Activated CD4-positive, alpha-beta memory T cell treated with anti-CD3 and anti-CD28 coated beads, Interleukin-2, amount 10 ng/mL, durations not matched to agents 7 days and 5 days (primary cell): ENCODE data around the gene PCSK7. TPM values are rescaled to one million over a fixed set of nuclear protein-coding genes. Genes with fewer than 3 reads are reported as not detected.

Source experiments
- CTCF ChIA-PET: fragments of 350-600 bp; sonication (Branson Sonifier 250); formaldehyde crosslinking; loops from one replicate; lab custom pipeline; 2021; ENCODE audit warnings: antibody characterized with exemption, inconsistent platforms; lab: Charles Lee
- POLR2A ChIA-PET: fragments of 350-600 bp; sonication (Branson Sonifier 250); formaldehyde crosslinking; loops from one replicate; lab custom pipeline; 2021; ENCODE audit warnings: antibody characterized with exemption; lab: Charles Lee
- DNase-seq: peaks from one replicate; pipeline ENCODE4 v3.0.0-alpha.2; 2020
- H3K27ac Mint-ChIP-seq: one replicate; pipeline ENCODE4 v1.8.0; 2021; ENCODE audit warnings: mild to moderate bottlenecking, mixed read lengths
- H3K27me3 Mint-ChIP-seq: one replicate; pipeline ENCODE4 v1.8.0; 2021; ENCODE audit warnings: mixed read lengths
- H3K36me3 Mint-ChIP-seq: one replicate; pipeline ENCODE4 v1.8.0; 2021; ENCODE audit warnings: low read depth, mixed read lengths
- H3K4me1 Mint-ChIP-seq: one replicate; pipeline ENCODE4 v1.8.0; 2021; ENCODE audit warnings: mixed read lengths
- H3K4me3 Mint-ChIP-seq: one replicate; pipeline ENCODE4 v1.8.0; 2021; ENCODE audit warnings: mild to moderate bottlenecking, mixed read lengths
- H3K9me3 Mint-ChIP-seq: one replicate; pipeline ENCODE4 v1.8.0; 2021; ENCODE audit warnings: mixed read lengths
- total RNA-seq, 2 experiments: library from RNA; stranded (reverse); gene quantifications; one replicate each; pipeline ENCODE4 v1.2.3, GENCODE V29; 2021

The PCSK7 gene
- total RNA-seq, 2 experiments from 2014 or later = 181 to 182 TPM

- Mint-ChIP-seq H3K27ac (no peak overlapping the region), H3K4me1 (peaks cover 4% of the 10 kb centered on the region), H3K36me3 (peaks cover 16% of the 10 kb centered on the region), H3K4me3 (no peak overlapping the region), H3K27me3 (no peaks in the 10 kb centered on the region), H3K9me3 (no peaks in the 10 kb centered on the region)
- ChIA-PET POLR2A (no interaction called here), CTCF (no interaction called here)
- no peak for DNase-seq
Measured at GRCh38 chr11:117258576-117258975, 26.7 kb upstream of the PCSK7 start.

- Mint-ChIP-seq H3K27me3 (no peaks in the 10 kb centered on the region), H3K27ac (no peak overlapping the region), H3K4me1 (peaks cover 8% of the 10 kb centered on the region), H3K9me3 (no peaks in the 10 kb centered on the region), H3K4me3 (no peak overlapping the region), H3K36me3 (peaks cover 15% of the 10 kb centered on the region)
- no peak for DNase-seq
- ChIA-PET POLR2A (interaction anchor here (1.1 kb wide), 1 partner anchor 72 kb away, joined by 3 read pairs; no protein-coding TSS in a partner anchor), CTCF (no interaction called here)
Measured at GRCh38 chr11:117256573-117256972, 24.7 kb upstream of the PCSK7 start.

- DNase-seq = no peak
- Mint-ChIP-seq H3K9me3 (no peaks in the 10 kb centered on the region), H3K36me3 (peaks cover 15% of the 10 kb centered on the region), H3K27ac (no peak overlapping the region), H3K4me3 (no peak overlapping the region), H3K27me3 (no peaks in the 10 kb centered on the region), H3K4me1 (peaks cover 10% of the 10 kb centered on the region)
- CTCF ChIA-PET = no interaction called here
- POLR2A ChIA-PET = no interaction called here
Measured at GRCh38 chr11:117255966-117256365, 24.1 kb upstream of the PCSK7 start.

- CTCF ChIA-PET = no interaction called here
- H3K4me1 Mint-ChIP-seq = peaks cover 10% of the 10 kb centered on the region
- H3K36me3 Mint-ChIP-seq = peaks cover 21% of the 10 kb centered on the region
- H3K4me3 Mint-ChIP-seq = no peak overlapping the region
- POLR2A ChIA-PET = no interaction called here
- DNase-seq = no peak
- H3K27ac Mint-ChIP-seq = no peak overlapping the region
- no peaks in the 10 kb centered on the region for H3K27me3 Mint-ChIP-seq
- H3K9me3 Mint-ChIP-seq = no peaks in the 10 kb centered on the region
Measured at GRCh38 chr11:117251506-117251905, 19.6 kb upstream of the PCSK7 start.

GRCh38 chr11:117249571-117249970 is 17.7 kb upstream of the PCSK7 start:
- peaks cover 6% of the 10 kb centered on the region for H3K4me1 Mint-ChIP-seq
- H3K27ac Mint-ChIP-seq = no peak overlapping the region
- H3K9me3 Mint-ChIP-seq = no peaks in the 10 kb centered on the region
- POLR2A ChIA-PET = no interaction called here
- DNase-seq = no peak
- H3K36me3 Mint-ChIP-seq = peaks cover 31% of the 10 kb centered on the region
- H3K27me3 Mint-ChIP-seq = no peaks in the 10 kb centered on the region
- CTCF ChIA-PET = no interaction called here
- no peak overlapping the region for H3K4me3 Mint-ChIP-seq

GRCh38 chr11:117248341-117248740 is 16.5 kb upstream of the PCSK7 start:
- H3K4me3 Mint-ChIP-seq = no peak overlapping the region
- peaks cover 6% of the 10 kb centered on the region for H3K4me1 Mint-ChIP-seq
- no peaks in the 10 kb centered on the region for H3K9me3 Mint-ChIP-seq
- H3K27ac Mint-ChIP-seq = no peak overlapping the region
- DNase-seq = no peak
- H3K36me3 Mint-ChIP-seq = peaks cover 33% of the 10 kb centered on the region
- H3K27me3 Mint-ChIP-seq = no peaks in the 10 kb centered on the region
- CTCF ChIA-PET = no interaction called here
- POLR2A ChIA-PET = interaction anchor here (1.0 kb wide), 1 partner anchor 10 kb away, joined by 3 read pairs; no protein-coding TSS in a partner anchor

- no peaks in the 10 kb centered on the region for H3K27me3 Mint-ChIP-seq
- POLR2A ChIA-PET = interaction anchor here (0.7 kb wide), 1 partner anchor 9 kb away, joined by 3 read pairs; no protein-coding TSS in a partner anchor
- peaks cover 16% of the 10 kb centered on the region for H3K36me3 Mint-ChIP-seq
Measured at GRCh38 chr11:117239295-117239694, 7.4 kb upstream of the PCSK7 start.

GRCh38 chr11:117238221-117238620 is 6.3 kb upstream of the PCSK7 start:
- H3K4me1 Mint-ChIP-seq = peaks cover 13% of the 10 kb centered on the region
- H3K27me3 Mint-ChIP-seq = no peaks in the 10 kb centered on the region
- H3K27ac Mint-ChIP-seq = no peak overlapping the region
- no peak for DNase-seq
- H3K4me3 Mint-ChIP-seq = no peak overlapping the region
- H3K9me3 Mint-ChIP-seq = no peaks in the 10 kb centered on the region
- ChIA-PET CTCF (no interaction called here), POLR2A (interaction anchor here (1.1 kb wide), 1 partner anchor 10 kb away, joined by 3 read pairs; no protein-coding TSS in a partner anchor)
- H3K36me3 Mint-ChIP-seq = peaks cover 12% of the 10 kb centered on the region

More at GRCh38 chr11:117239295-117239694, 7.4 kb upstream of the PCSK7 start:
- Mint-ChIP-seq H3K27ac (no peak overlapping the region), H3K4me1 (peaks cover 3% of the 10 kb centered on the region), H3K9me3 (no peaks in the 10 kb centered on the region), H3K4me3 (no peak overlapping the region)
- no peak for DNase-seq
- CTCF ChIA-PET = no interaction called here

- H3K36me3 Mint-ChIP-seq = peaks cover 37% of the 10 kb centered on the region
- H3K4me3 Mint-ChIP-seq = peak overlapping the region; percentile 83
- H3K4me1 Mint-ChIP-seq = peaks cover 40% of the 10 kb centered on the region
- DNase-seq = peak; percentile 21
- H3K27me3 Mint-ChIP-seq = no peaks in the 10 kb centered on the region
- peak overlapping the region; percentile 71 for H3K27ac Mint-ChIP-seq
- POLR2A ChIA-PET = interaction anchor here (3.7 to 4.7 kb wide), 3 partner anchors 12 to 96 kb away, joined by 25 to 55 read pairs (median 32); partner anchors contain the start of genes CEP164 and PAFAH1B2
- no peaks in the 10 kb centered on the region for H3K9me3 Mint-ChIP-seq
- CTCF ChIA-PET = interaction anchor here (9.9 kb wide), 1 partner anchor 52 kb away, joined by 95 read pairs; the partner anchor contains the start of gene SIDT2
Measured at GRCh38 chr11:117232911-117233409, 1.1 kb upstream of the PCSK7 start.

- H3K4me3 Mint-ChIP-seq = peak within 1 kb of the TSS; percentile 100
- H3K27me3 Mint-ChIP-seq = no peaks in the 10 kb centered on the region
- no peaks in the 10 kb centered on the region for H3K9me3 Mint-ChIP-seq
- H3K36me3 Mint-ChIP-seq = peaks cover 43% of the 10 kb centered on the region
- H3K27ac Mint-ChIP-seq = peak within 1 kb of the TSS; percentile 100
- peak; percentile 81 for DNase-seq
- ChIA-PET CTCF (interaction anchor here (0.9 to 9.9 kb wide), 7 partner anchors 9 to 379 kb away, joined by 3 to 95 read pairs (median 4); partner anchors contain the start of genes CEP164 and SIDT2), POLR2A (interaction anchor here (0.6 to 4.7 kb wide), 11 partner anchors 11 to 1167 kb away, joined by 3 to 55 read pairs (median 7); partner anchors contain the start of genes CEP164, IL10RA, PAFAH1B2 and SIDT2)
- H3K4me1 Mint-ChIP-seq = peaks cover 42% of the 10 kb centered on the region
Measured at GRCh38 chr11:117232092-117232878, 412 bp upstream of the PCSK7 start, which contains the start of gene RNF214. Gene RNF214 (plus strand): TSS chr11:117232671. CDS start chr11:117234273, 1,602 bp downstream.

- Mint-ChIP-seq H3K9me3 (no peaks in the 10 kb centered on the region), H3K4me1 (peaks cover 52% of the 10 kb centered on the region), H3K36me3 (peaks cover 53% of the 10 kb centered on the region), H3K27ac (peak overlapping the region; percentile 99), H3K4me3 (peak overlapping the region; percentile 100), H3K27me3 (no peaks in the 10 kb centered on the region)
- ChIA-PET POLR2A (interaction anchor here (0.8 to 4.7 kb wide), 18 partner anchors 9 to 1168 kb away, joined by 3 to 55 read pairs (median 4); partner anchors contain the start of genes CEP164, IL10RA, PAFAH1B2 and SIDT2), CTCF (interaction anchor here (0.6 to 9.9 kb wide), 11 partner anchors 10 to 1563 kb away, joined by 3 to 95 read pairs (median 4); partner anchors contain the start of genes CEP164 and SIDT2)
- DNase-seq = peak; percentile 24
Measured at GRCh38 chr11:117230999-117231841, 653 bp downstream of the PCSK7 start.
